Measurements from ENCODE around the gene LRRC8A.
A peak's percentile ranks its signal among the peaks of the same experiment; 100 is the strongest.
"Not testable (repeated sequence)": the region's sequence is repeated elsewhere in the genome, so short reads cannot be mapped to it uniquely, and the experiment has no call there.

The LRRC8A gene

GRCh38 chr9:128923493-128923883 lies 41.6 kb downstream of the LRRC8A start:
- no peak for DNase-seq

GRCh38 chr9:128927731-128928411 lies 45.9 kb downstream of the LRRC8A start:
- peak; percentile 45 for DNase-seq

- no peak for DNase-seq
Observed at GRCh38 chr9:128928624-128929023, 46.7 kb downstream of the LRRC8A start.

GRCh38 chr9:128929560-128929959 lies 47.6 kb downstream of the LRRC8A start:
- DNase-seq = no peak

- DNase-seq = no peak
Observed at GRCh38 chr9:128933731-128934130, 51.8 kb downstream of the LRRC8A start.

- no peak for DNase-seq
Observed at GRCh38 chr9:128936171-128936865, 54.4 kb downstream of the LRRC8A start.

GRCh38 chr9:128937310-128938165 lies 55.6 kb downstream of the LRRC8A start:
- DNase-seq = no peak

GRCh38 chr9:128940271-128940921 lies 58.5 kb downstream of the LRRC8A start:
- no peak for DNase-seq

- DNase-seq = no peak
Observed at GRCh38 chr9:128940946-128941755, 59.2 kb downstream of the LRRC8A start.

- DNase-seq = no peak
Observed at GRCh38 chr9:128943832-128944620, 62.1 kb downstream of the LRRC8A start.

GRCh38 chr9:128944966-128945365 lies 63.0 kb downstream of the LRRC8A start:
- not testable (repeated sequence) for DNase-seq

- no peak for DNase-seq
Observed at GRCh38 chr9:128945798-128946501, 64.0 kb downstream of the LRRC8A start.

GRCh38 chr9:128946571-128947276 lies 64.8 kb downstream of the LRRC8A start:
- peak; percentile 44 for DNase-seq

- no peak for DNase-seq
Observed at GRCh38 chr9:128947277-128947526, 65.3 kb downstream of the LRRC8A start.

GRCh38 chr9:128947527-128948301 lies 65.8 kb downstream of the LRRC8A start, which contains the start of the genes DOLK and NUP188:
Gene DOLK, minus strand, starts transcription at chr9:128947603. Its CDS starts 300 bp downstream, at chr9:128947303.
Gene NUP188, plus strand, starts transcription at chr9:128947699. Its CDS starts 21 bp downstream, at chr9:128947720.
- peak; percentile 90 for DNase-seq

GRCh38 chr9:128961403-128961802 lies 79.5 kb downstream of the LRRC8A start:
- DNase-seq = not testable (repeated sequence)

All from NCI-H146 (cell line).